Stimulated activated CD8-positive, alpha-beta memory T cell treated with anti-CD3 and anti-CD28 coated beads, Interleukin-2, amount 100 ng/mL, for 1 hour (primary cell): Measurements from ENCODE around the gene RAB11FIP5.
A peak's percentile ranks its signal among the peaks of the same experiment; 100 is the strongest.
"Not testable (repeated sequence)": the region's sequence is repeated elsewhere in the genome, so short reads cannot be mapped to it uniquely, and the experiment has no call there.

Experiments used
- DNase-seq, 2 donors: peaks; one replicate each; pipeline ENCODE4 v3.0.0-alpha.2; 2020; ENCODE audit warnings: low read depth in 2 of 2

The RAB11FIP5 gene

GRCh38 chr2:73110168-73111072 is 2.3 kb downstream of the RAB11FIP5 start:
- DNase-seq: no peak

DNA sequence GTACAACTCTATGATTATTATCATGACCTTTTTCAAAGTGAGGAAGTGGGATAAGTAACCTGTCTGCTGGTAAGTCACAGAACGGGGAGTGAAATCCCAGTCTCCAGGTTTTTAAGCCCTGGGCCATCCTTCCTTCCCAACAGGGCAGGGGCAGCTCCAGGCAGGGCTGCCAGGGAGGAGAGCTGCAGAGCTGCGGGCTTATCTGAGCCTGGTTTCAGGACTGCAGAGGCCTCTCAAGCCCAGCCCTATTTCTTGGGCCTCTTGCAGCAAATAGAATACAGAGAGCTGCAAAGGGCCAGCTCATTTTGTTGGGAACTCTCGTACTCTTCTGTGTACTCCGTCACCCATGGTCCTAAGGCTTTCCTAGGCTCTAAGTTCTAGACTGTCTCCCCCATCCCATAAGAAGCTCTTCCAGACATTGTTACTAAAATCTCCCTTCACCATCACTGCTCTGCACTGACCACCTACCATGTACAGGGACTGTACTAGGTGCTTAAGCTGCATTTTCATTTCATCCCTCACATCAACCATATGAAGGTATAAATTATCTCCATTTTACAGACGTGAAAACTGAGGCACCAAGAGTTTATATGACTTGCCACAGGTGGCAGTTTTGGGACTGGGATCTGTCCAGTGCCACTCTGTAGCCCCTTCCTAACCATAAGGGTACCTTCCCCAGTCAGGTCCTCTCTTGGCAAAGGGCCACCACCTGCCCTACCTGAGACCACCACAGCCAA is 3.1 kb downstream of the RAB11FIP5 start:
- DNase-seq: no peak

GRCh38 chr2:73107211-73107926 is 5.4 kb downstream of the RAB11FIP5 start:
- DNase-seq: no peak

DNA sequence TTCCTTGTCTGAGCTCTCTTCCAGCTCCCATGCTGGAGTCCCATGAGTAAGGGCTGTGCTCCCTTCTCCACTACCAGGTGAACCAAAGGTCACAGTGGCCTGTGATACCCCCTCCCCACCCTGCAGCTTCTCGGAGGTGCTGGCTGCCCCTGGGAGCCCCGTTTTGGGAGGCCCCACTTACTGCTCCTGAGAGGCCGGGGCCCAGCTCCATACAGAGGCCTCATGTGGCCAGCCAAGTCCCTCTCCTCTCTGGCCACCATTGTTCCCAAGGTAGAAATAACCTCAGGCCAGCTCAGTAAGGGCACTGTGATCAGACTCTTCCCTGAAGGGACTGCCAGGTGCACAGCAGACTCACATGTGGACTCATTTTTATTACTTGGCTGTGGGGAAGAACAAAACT is 6.0 kb downstream of the RAB11FIP5 start:
- DNase-seq: no peak

GRCh38 chr2:73105511-73105971 is 7.2 kb downstream of the RAB11FIP5 start:
- no peak for DNase-seq

DNA sequence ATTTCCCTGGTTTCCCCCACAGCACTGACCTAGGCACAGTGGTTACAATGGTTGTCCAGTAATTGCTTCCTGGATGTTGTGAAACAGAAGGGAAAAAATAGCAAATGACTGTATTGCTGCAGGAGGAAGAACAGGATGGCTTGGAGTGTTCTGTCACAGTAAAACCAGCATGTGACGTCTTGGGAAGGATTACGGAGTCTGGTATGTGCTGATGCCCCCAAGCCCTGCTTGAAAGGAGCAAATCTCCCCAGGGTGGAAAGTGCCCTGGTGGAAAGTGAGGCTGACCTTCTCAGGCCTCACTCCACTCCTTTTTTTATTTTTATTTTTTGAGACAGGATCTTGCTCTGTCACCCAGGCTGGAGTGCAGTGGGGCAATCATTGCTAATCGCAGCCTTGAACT is 7.8 kb downstream of the RAB11FIP5 start:
- DNase-seq: no peak

DNA sequence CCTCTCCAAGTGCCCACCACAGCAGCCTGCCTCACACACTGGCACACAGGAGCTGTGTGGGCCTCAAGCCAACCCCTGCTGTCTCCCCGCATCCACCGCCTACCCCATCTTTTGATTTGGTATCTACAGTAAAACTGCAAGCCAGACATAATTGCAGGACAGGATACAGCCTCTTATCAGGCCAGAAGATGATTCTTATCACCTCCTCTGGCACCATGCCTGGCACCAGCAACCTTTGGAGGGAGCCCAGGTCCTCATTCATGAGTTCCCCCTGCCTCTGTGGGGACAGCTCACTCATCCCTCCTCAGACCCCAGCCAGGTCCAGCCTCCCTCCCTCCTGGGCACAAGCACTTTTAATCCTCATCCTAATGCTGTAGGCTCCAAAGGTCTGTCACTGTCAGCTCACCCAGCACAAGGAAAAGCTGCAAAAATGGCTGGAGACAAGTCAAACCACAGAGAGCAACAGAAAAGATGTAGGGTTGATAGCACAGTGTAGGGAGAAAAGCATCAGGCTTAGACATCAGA is 9.7 kb downstream of the RAB11FIP5 start:
- DNase-seq: no peak

DNA sequence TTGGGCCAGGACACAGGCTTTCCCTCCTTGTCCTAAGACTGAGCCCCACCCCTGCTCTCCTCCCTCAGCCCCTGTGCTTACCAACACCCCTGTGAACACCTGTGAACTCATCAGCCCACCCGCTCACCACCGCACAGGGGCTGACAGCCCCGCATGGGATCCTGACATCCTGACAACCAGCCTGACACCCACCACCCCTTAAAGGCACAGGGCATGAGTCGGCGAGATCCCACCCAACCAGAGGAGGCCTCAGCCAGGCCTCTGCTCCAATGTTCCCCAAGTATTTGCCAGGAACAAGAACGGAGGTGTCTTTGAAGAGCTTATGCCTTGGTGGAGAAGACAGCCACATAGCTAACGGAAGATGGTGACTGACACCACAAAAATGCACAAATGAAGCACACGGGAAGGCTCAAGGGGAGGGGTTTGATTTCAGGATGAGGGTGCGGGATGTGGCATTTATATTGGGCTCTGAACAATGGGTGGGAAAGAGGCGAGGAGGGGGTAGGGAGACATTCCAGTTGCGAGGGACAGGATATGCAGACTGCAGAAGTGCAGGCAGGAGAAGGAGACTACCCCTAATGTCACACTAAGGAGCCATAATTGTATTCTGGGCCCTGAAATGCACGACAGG is 11.0 kb downstream of the RAB11FIP5 start:
- DNase-seq: no peak

GRCh38 chr2:73100956-73101355 is 11.8 kb downstream of the RAB11FIP5 start:
- DNase-seq: no peak

GRCh38 chr2:73099486-73099885 is 13.3 kb downstream of the RAB11FIP5 start:
- DNase-seq: no peak

DNA sequence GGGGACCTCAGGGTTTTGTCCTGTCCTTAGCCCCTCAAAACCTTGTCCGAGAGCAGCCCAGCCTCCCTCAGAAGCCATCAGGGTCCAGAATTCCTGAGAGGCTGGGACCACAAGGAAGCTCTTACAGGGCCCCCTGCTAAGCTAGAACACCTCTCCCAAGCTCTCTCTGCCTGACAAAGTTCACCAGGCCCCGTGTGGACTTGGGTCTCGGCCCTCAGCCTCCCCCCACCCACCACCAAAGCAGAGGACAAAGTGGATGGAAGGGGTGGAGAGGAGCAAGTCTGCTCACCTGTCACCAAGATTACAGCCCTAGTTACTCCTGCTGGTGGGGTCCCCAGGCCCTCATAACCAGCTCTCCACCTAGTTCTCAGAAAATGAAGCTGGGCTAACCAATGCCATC is 16.8 kb downstream of the RAB11FIP5 start:
- no peak for DNase-seq

DNA sequence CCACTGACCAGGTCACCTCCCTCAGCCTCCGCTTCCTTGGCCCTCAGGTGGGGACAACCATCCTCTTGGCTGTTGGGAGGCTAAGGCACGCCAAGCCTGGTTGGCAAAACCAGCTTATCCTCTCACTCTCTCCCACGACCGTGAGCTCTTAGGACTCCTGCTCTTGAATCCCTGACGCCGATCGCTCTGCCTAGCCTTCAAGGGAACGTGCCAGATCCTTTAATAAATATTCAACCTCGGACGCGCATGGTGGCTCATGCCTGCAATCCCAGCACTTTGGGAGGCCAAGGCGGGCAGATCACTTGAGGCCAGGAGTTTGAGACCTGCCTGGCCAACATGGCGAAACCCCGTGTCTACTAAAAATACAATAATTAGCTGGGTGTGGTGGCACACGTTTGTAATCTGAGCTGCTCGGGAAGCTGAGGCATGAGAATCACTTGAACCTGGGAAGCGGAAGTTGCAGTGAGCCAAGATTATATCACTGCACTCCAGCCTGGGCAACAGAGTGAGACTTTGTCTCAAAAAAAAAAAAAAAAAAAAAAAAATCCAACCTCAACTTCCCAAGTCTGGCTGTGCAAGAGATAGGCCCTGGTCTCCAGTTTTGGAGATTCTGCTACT is 19.0 kb downstream of the RAB11FIP5 start:
- DNase-seq: not testable (repeated sequence)

- no peak for DNase-seq
Measured at GRCh38 chr2:73092146-73092783, 20.5 kb downstream of the RAB11FIP5 start.

DNA sequence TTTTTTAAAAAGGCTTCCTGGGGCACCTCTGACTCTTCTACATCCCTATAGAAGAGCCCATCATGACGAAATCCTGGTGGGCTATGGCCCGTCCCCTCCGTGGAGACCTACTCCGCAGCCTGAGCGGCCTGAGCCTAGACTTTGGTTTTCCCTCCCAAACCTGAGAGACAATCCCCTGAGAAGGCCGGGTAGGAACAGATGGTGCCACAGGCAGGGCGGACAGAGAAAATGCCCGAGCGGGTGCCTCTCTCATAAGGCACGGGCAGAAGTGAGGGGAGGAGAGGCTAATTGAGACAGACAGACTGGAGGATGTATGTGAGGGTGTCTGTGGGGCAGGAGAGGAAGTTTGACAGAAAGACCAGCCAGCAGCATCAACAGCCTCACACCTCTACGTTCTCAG is 21.1 kb downstream of the RAB11FIP5 start:
- no peak for DNase-seq

GRCh38 chr2:73091164-73091563 is 21.6 kb downstream of the RAB11FIP5 start:
- no peak for DNase-seq

GRCh38 chr2:73089270-73090030 is 23.3 kb downstream of the RAB11FIP5 start:
- DNase-seq: no peak

GRCh38 chr2:73088703-73089102 is 24.0 kb downstream of the RAB11FIP5 start:
- no peak for DNase-seq

DNA sequence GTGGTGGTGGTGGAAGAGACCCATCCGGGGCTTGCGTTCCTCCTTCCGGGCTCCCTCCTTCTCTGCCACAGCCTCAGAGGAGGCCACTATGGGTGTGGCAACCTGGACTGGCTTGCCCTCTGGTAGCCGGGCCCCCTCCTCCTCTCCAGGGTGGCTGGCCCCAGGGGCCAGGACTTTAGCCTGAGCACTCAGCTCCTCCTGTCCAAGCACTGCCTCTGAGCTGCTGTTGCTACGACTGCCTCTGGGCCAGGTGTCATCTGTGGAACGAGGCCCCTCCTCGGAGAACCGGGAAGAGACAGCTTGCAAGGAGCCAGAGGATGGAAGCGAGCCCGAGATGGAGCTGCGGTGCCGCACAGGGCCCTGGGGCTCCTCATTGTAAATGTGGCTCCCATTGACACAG is 24.5 kb downstream of the RAB11FIP5 start:
- DNase-seq: no peak

- DNase-seq: no peak
Measured at GRCh38 chr2:73087311-73087710, 25.4 kb downstream of the RAB11FIP5 start.

DNA sequence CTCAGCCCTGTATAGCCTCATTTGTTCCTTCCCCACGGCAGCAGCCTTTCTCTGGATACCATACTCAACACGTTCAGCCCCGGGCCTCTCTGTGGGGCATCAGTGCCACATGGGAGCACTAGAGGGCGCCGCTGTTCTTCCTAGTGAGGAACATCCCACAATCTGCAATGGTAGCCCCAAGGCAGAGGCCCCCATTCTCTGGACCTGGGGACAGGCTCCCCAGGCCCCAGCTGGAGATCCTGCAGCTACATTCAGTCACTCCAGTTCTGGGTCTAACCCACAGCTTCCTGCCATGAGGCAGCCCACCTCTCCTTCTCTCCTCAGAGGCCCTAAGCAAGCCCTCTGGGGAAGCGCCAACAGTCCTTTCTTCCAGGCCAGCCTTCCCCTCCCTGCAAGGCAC is 27.1 kb downstream of the RAB11FIP5 start:
- peak; percentile 66 to 75 for DNase-seq
